GM12878 (cell line): ENCODE data around the gene NRXN3. TPM values are rescaled to one million over a fixed set of nuclear protein-coding genes. Genes with fewer than 3 reads are reported as not detected.

Experiments used
- ATAC-seq: fragments of 200-7000 bp; cut with Tn5 transposase; 3 replicates; pipeline ENCODE4 v1.9.1; 2020; ENCODE audit warnings: mild to moderate bottlenecking, moderate library complexity
- BruUV-seq: library from RNA; stranded (reverse); fragments of 400-500 nt; replicated peaks from 2 replicates; lab custom pipeline; 2021; lab: Mats Ljungman, UMichigan
- CTCF ChIA-PET: fragments of 300-600 bp; sonication (Branson Sonifier 250); formaldehyde crosslinking; extraction: SDS; loops from one replicate; lab custom pipeline; 2021; ENCODE audit warnings: inconsistent platforms; lab: Yijun Ruan, JAX
- POLR2A ChIA-PET: fragments of 350-600 bp; formaldehyde crosslinking; extraction: SDS; loops from one replicate; lab custom pipeline; 2021; ENCODE audit warnings: inconsistent platforms; lab: Charles Lee
- RAD21 ChIA-PET: fragments of 300-600 bp; sonication (Branson Sonifier 250); formaldehyde crosslinking; loops from one replicate; lab custom pipeline; 2023; ENCODE audit warnings: antibody characterized with exemption; ENCODE audit not compliant: unreplicated experiment; lab: Charles Lee
- SMC1A ChIA-PET: fragments of 300-600 bp; sonication (Branson Sonifier 250); formaldehyde crosslinking; loops from one replicate; lab custom pipeline; 2023; ENCODE audit not compliant: unreplicated experiment, uncharacterized antibody; lab: Charles Lee
- DNase-seq: peaks from one replicate; pipeline ENCODE4 v3.0.0-alpha.2; 2011; ENCODE audit warnings: low read depth, low spot score
- FAIRE-seq: peaks from 3 replicates; lab custom pipeline; 2011; peaks lifted over from hg19 to GRCh38; lab: Jason Lieb, UNC
- H2AFZ ChIP-seq: 2 replicates; pipeline ENCODE4 v1.6.0; 2011; ENCODE audit warnings: low read depth, low read length, control low read depth; ENCODE audit not compliant: control insufficient read depth
- H3K27ac ChIP-seq: 2 replicates; pipeline ENCODE4 v1.5.1; 2011; ENCODE audit warnings: control low read depth; ENCODE audit not compliant: control insufficient read depth, insufficient read depth
- H3K27me3 ChIP-seq, 2 experiments: replicated peaks in 1 of 2; 2 replicates each; pipeline versions ENCODE4 v1.6.0 to v1.6.1; 2011; ENCODE audit warnings: low read length in 1 of 2; ENCODE audit not compliant: control insufficient read depth in 2 of 2, insufficient read depth in 2 of 2
- H3K36me3 ChIP-seq, 2 experiments: 2 replicates each; pipeline ENCODE4 v1.5.1; 2011; ENCODE audit warnings: low read length in 1 of 2; ENCODE audit not compliant: control insufficient read depth in 2 of 2, insufficient read depth in 2 of 2
- H3K4me1 ChIP-seq: 2 replicates; pipeline ENCODE4 v1.6.1; 2011; ENCODE audit warnings: mild to moderate bottlenecking, low read length, moderate library complexity, mixed read lengths; ENCODE audit not compliant: control insufficient read depth, insufficient read depth
- H3K4me2 ChIP-seq: 2 replicates; pipeline ENCODE4 v1.6.0; 2011; ENCODE audit warnings: control low read depth; ENCODE audit not compliant: control insufficient read depth, insufficient read depth
- H3K4me3 ChIP-seq: fragments of 200-600 bp; sonication (generic); 2 replicates; pipeline ENCODE4 v1.5.1; 2016
- H3K79me2 ChIP-seq: 2 replicates; pipeline ENCODE4 v1.6.0; 2011; ENCODE audit warnings: low read length; ENCODE audit not compliant: control insufficient read depth, insufficient read depth
- H3K9ac ChIP-seq: 2 replicates; pipeline ENCODE4 v1.8.0; 2011; ENCODE audit warnings: low read length, control low read depth, mixed read lengths; ENCODE audit not compliant: control insufficient read depth, insufficient read depth
- H3K9me3 ChIP-seq: replicated peaks from 3 replicates; pipeline ENCODE4 v1.5.1; 2011; ENCODE audit warnings: mild to moderate bottlenecking, low read length; ENCODE audit not compliant: control insufficient read depth, insufficient read depth
- H4K20me1 ChIP-seq: 2 replicates; pipeline ENCODE4 v1.6.0; 2011; ENCODE audit not compliant: control insufficient read depth, insufficient read depth
- CBX5 ChIP-seq: sonication (generic); IDR thresholded peaks from 2 replicates; pipeline ENCODE4 v1.6.1; 2016; ENCODE audit warnings: low read depth, moderate library complexity, mild to moderate bottlenecking, inconsistent platforms
- ETV6 ChIP-seq, 2 experiments: fragments of 450-650 bp in 1 of 2; IDR thresholded peaks in 1 of 2; conservative IDR thresholded peaks in 1 of 2; 2 replicates each; pipeline ENCODE4 v1.6.1; 2014; ENCODE audit warnings: antibody characterized with exemption in 1 of 2, borderline replicate concordance in 1 of 2, low read depth in 1 of 2, mild to moderate bottlenecking in 1 of 2, moderate library complexity in 1 of 2
- NRF1 ChIP-seq: conservative IDR thresholded peaks from 2 replicates; pipeline ENCODE4 v1.6.1; 2011; ENCODE audit warnings: mild to moderate bottlenecking, low read depth, low read length, improper control_type of control experiment
- RAD51 ChIP-seq: fragments of 450-650 bp; IDR thresholded peaks from 2 replicates; pipeline ENCODE4 v1.6.1; 2016; ENCODE audit warnings: moderate library complexity, mild to moderate bottlenecking, inconsistent platforms
- RB1 ChIP-seq: fragments of 450-650 bp; formaldehyde crosslinking; IDR thresholded peaks from 2 replicates; pipeline ENCODE4 v1.6.1; 2017; ENCODE audit warnings: mild to moderate bottlenecking, borderline replicate concordance
- SRF ChIP-seq, 2 experiments: IDR thresholded peaks; 2 replicates each; pipeline ENCODE4 v1.6.1; 2011; ENCODE audit warnings: low read depth in 2 of 2, low read length in 2 of 2, mild to moderate bottlenecking in 1 of 2, moderate library complexity in 1 of 2
- YBX1 ChIP-seq: fragments of 450-650 bp; IDR thresholded peaks from 2 replicates; pipeline ENCODE4 v1.6.1; 2016; ENCODE audit warnings: antibody characterized with exemption
- WGBS: methylation state at CpG from one replicate; pipeline ENCODE4 v1.1.6; 2016; ENCODE audit warnings: low lambda C conversion rate; ENCODE audit not compliant: insufficient replicate concordance, insufficient coverage; ENCODE audit errors: missing lambda C conversion rate; 5-methylcytosine and 5-hydroxymethylcytosine counted together
- in situ Hi-C: fragments of 300-500 bp; cut with MboI; formaldehyde crosslinking; loops from 9 replicates; pipeline ENCODE4 v1.14.3; 2018; ENCODE audit warnings: mixed read lengths
- intact Hi-C: fragments of 100-400 bp; cut with micrococcal nuclease; formaldehyde crosslinking; loops from one replicate; pipeline ENCODE4 v1.14.2; 2022; ENCODE audit not compliant: unreplicated experiment
- polyA plus RNA-seq, 11 experiments: library from polyadenylated mRNA; depleted of rRNA in 4 of 11; unstranded in 6 of 11; stranded (reverse) in 5 of 11; fragments of >200 nt; fragmentation: Nextera tagmentation in 4 of 11; fragmentation: Illumina TruSeq in 1 of 11; extraction: Ambion mirVana in 4 of 11; extraction: Trizol in 1 of 11; gene quantifications; 1 replicate in 1 of 11; 2 replicates in 10 of 11; pipeline versions ENCODE4 v1.2.1 to v1.2.3, GENCODE V29; 2011 to 2016; ENCODE audit warnings: inconsistent platforms in 2 of 11, missing spikeins in 2 of 11, low read depth in 1 of 11
- total RNA-seq, 4 experiments: library from RNA; depleted of rRNA in 3 of 4; stranded (reverse); fragments of >200 nt in 3 of 4; fragmentation: Illumina TruSeq in 1 of 4; extraction: Trizol in 1 of 4; gene quantifications; 2 replicates each; pipeline versions ENCODE4 v1.2.1 to v1.2.3, GENCODE V29; 2013 to 2021
- TF ChIP-seq, protein P1 (sequence below): IDR thresholded peaks from 2 replicates; pipeline ENCODE4 v1.6.1; 2012; ENCODE audit warnings: mild to moderate bottlenecking, low read depth, low read length

NRXN3 gene
- total and polyA plus RNA-seq, 10 of the 15 experiments (the other 5 are each of a cell fraction or from before 2014, with no cell fraction given), result 0.52 to 3.3 (median 1.4) TPM

- RAD21 ChIA-PET, result no interaction called here
- no peak overlapping the region for H3K27ac ChIP-seq
- no peaks in the 10 kb centered on the region for H4K20me1 ChIP-seq
- no peaks in the 10 kb centered on the region for H3K79me2 ChIP-seq
- no TSS peak for BruUV-seq
- no peaks in the 10 kb centered on the region for H3K4me1 ChIP-seq
- in situ Hi-C loops, result no loop called here
- no peaks in the 10 kb centered on the region for H3K36me3 ChIP-seq
- no peak for DNase-seq
- TF ChIP-seq YBX1 (no peak), RB1 (no peak), ETV6 (conservative IDR thresholded peaks at IDR 0.05 in 1 of 2, IDR thresholded peaks at IDR 0.05 in 1 of 2; ENCODE audit: borderline replicate concordance in 1 of 2, low read depth in 1 of 2) (no peak), CBX5 (no peak), NRF1 (no peak), SRF (IDR thresholded peaks at IDR 0.05; ENCODE audit: low read depth in 2 of 2, low read length in 2 of 2) (no peak), RAD51 (no peak)
- TF ChIP-seq, protein P1, sequence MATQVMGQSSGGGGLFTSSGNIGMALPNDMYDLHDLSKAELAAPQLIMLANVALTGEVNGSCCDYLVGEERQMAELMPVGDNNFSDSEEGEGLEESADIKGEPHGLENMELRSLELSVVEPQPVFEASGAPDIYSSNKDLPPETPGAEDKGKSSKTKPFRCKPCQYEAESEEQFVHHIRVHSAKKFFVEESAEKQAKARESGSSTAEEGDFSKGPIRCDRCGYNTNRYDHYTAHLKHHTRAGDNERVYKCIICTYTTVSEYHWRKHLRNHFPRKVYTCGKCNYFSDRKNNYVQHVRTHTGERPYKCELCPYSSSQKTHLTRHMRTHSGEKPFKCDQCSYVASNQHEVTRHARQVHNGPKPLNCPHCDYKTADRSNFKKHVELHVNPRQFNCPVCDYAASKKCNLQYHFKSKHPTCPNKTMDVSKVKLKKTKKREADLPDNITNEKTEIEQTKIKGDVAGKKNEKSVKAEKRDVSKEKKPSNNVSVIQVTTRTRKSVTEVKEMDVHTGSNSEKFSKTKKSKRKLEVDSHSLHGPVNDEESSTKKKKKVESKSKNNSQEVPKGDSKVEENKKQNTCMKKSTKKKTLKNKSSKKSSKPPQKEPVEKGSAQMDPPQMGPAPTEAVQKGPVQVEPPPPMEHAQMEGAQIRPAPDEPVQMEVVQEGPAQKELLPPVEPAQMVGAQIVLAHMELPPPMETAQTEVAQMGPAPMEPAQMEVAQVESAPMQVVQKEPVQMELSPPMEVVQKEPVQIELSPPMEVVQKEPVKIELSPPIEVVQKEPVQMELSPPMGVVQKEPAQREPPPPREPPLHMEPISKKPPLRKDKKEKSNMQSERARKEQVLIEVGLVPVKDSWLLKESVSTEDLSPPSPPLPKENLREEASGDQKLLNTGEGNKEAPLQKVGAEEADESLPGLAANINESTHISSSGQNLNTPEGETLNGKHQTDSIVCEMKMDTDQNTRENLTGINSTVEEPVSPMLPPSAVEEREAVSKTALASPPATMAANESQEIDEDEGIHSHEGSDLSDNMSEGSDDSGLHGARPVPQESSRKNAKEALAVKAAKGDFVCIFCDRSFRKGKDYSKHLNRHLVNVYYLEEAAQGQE, result no peak
- TF ChIP-seq, all 136 proteins: peak for 0
- WGBS, result 2% methylated on average over 3 of the region's 3 CpGs
- FAIRE-seq, result no peak
- CTCF ChIA-PET, result no interaction called here
- SMC1A ChIA-PET, result no interaction called here
- no peak overlapping the region for H2AFZ ChIP-seq
- no peak for ATAC-seq
- no peak overlapping the region for H3K4me2 ChIP-seq
- no peak overlapping the region for H3K4me3 ChIP-seq
- no peaks in the 10 kb centered on the region for H3K27me3 ChIP-seq
- POLR2A ChIA-PET, result no interaction called here
- no peaks in the 10 kb centered on the region for H3K9me3 ChIP-seq
- no peak overlapping the region for H3K9ac ChIP-seq
- intact Hi-C loops, result no loop called here
Measured at GRCh38 chr14:79842270-79842669, 1672.1 kb downstream of the NRXN3 start.
